ELR (cell line): ENCODE results near the gene MAGEA8.
"Not testable (repeated sequence)": the region's sequence is repeated elsewhere in the genome, so short reads cannot be mapped to it uniquely, and the experiment has no call there.

Source experiments
- DNase-seq: peaks from one replicate; pipeline ENCODE4 v3.0.0-alpha.2; 2015; ENCODE audit warnings: low read depth

Gene MAGEA8

GRCh38 chrX:149881081-149881711, at the start of gene MAGEA8:
Gene MAGEA8, plus strand, starts transcription at chrX:149881183. Its CDS starts 3,090 bp downstream, at chrX:149884273.
- no peak for DNase-seq

- DNase-seq = peak; percentile 3
Observed at GRCh38 chrX:149831473-149831872, 49.5 kb upstream of the MAGEA8 start.

GRCh38 chrX:149836728-149837127, 44.3 kb upstream of the MAGEA8 start:
- not testable (repeated sequence) for DNase-seq

GRCh38 chrX:149837167-149837566, 43.8 kb upstream of the MAGEA8 start:
- no peak for DNase-seq

GRCh38 chrX:149837639-149838038, 43.3 kb upstream of the MAGEA8 start:
- no peak for DNase-seq

- DNase-seq = no peak
Observed at GRCh38 chrX:149841929-149842328, 39.1 kb upstream of the MAGEA8 start.

- DNase-seq = no peak
Observed at GRCh38 chrX:149845385-149845784, 35.6 kb upstream of the MAGEA8 start.

GRCh38 chrX:149846789-149847188, 34.2 kb upstream of the MAGEA8 start:
- DNase-seq = no peak

- DNase-seq = no peak
Observed at GRCh38 chrX:149848855-149849254, 32.1 kb upstream of the MAGEA8 start.

GRCh38 chrX:149849787-149850186, 31.2 kb upstream of the MAGEA8 start:
- DNase-seq = no peak

GRCh38 chrX:149851864-149852263, 29.1 kb upstream of the MAGEA8 start:
- no peak for DNase-seq

GRCh38 chrX:149853925-149854324, 27.1 kb upstream of the MAGEA8 start:
- DNase-seq = no peak

GRCh38 chrX:149858592-149858991, 22.4 kb upstream of the MAGEA8 start:
- no peak for DNase-seq

GRCh38 chrX:149860445-149860844, 20.5 kb upstream of the MAGEA8 start:
- DNase-seq = no peak

- no peak for DNase-seq
Observed at GRCh38 chrX:149865390-149865789, 15.6 kb upstream of the MAGEA8 start.

GRCh38 chrX:149867488-149867887, 13.5 kb upstream of the MAGEA8 start:
- no peak for DNase-seq

GRCh38 chrX:149870840-149871239, 10.1 kb upstream of the MAGEA8 start:
- DNase-seq = no peak

GRCh38 chrX:149871433-149871832, 9.6 kb upstream of the MAGEA8 start:
- DNase-seq = no peak

- DNase-seq = peak; percentile 40
Observed at GRCh38 chrX:149871940-149872339, 9.0 kb upstream of the MAGEA8 start.

GRCh38 chrX:149877157-149877556, 3.8 kb upstream of the MAGEA8 start:
- DNase-seq = no peak

- DNase-seq = peak; percentile 56
Observed at GRCh38 chrX:149877636-149878035, 3.3 kb upstream of the MAGEA8 start.

- not testable (repeated sequence) for DNase-seq
Observed at GRCh38 chrX:149890828-149891227, 9.8 kb downstream of the MAGEA8 start.

- no peak for DNase-seq
Observed at GRCh38 chrX:149898554-149898953, 17.6 kb downstream of the MAGEA8 start.
